Myometrial cell (primary cell): Measurements from ENCODE around the gene SECISBP2L. TPM values are rescaled to one million over a fixed set of nuclear protein-coding genes. Genes with fewer than 3 reads are reported as not detected.

Experiments
- total RNA-seq: library from RNA; depleted of rRNA; stranded (reverse); fragments of >200 nt; gene quantifications from 2 replicates; pipeline ENCODE4 v1.2.3, GENCODE V29; 2015

The SECISBP2L gene, protein sequence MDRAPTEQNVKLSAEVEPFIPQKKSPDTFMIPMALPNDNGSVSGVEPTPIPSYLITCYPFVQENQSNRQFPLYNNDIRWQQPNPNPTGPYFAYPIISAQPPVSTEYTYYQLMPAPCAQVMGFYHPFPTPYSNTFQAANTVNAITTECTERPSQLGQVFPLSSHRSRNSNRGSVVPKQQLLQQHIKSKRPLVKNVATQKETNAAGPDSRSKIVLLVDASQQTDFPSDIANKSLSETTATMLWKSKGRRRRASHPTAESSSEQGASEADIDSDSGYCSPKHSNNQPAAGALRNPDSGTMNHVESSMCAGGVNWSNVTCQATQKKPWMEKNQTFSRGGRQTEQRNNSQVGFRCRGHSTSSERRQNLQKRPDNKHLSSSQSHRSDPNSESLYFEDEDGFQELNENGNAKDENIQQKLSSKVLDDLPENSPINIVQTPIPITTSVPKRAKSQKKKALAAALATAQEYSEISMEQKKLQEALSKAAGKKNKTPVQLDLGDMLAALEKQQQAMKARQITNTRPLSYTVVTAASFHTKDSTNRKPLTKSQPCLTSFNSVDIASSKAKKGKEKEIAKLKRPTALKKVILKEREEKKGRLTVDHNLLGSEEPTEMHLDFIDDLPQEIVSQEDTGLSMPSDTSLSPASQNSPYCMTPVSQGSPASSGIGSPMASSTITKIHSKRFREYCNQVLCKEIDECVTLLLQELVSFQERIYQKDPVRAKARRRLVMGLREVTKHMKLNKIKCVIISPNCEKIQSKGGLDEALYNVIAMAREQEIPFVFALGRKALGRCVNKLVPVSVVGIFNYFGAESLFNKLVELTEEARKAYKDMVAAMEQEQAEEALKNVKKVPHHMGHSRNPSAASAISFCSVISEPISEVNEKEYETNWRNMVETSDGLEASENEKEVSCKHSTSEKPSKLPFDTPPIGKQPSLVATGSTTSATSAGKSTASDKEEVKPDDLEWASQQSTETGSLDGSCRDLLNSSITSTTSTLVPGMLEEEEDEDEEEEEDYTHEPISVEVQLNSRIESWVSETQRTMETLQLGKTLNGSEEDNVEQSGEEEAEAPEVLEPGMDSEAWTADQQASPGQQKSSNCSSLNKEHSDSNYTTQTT
- 13.3 and 17.7 TPM in 2 replicates for total RNA-seq

DNA sequence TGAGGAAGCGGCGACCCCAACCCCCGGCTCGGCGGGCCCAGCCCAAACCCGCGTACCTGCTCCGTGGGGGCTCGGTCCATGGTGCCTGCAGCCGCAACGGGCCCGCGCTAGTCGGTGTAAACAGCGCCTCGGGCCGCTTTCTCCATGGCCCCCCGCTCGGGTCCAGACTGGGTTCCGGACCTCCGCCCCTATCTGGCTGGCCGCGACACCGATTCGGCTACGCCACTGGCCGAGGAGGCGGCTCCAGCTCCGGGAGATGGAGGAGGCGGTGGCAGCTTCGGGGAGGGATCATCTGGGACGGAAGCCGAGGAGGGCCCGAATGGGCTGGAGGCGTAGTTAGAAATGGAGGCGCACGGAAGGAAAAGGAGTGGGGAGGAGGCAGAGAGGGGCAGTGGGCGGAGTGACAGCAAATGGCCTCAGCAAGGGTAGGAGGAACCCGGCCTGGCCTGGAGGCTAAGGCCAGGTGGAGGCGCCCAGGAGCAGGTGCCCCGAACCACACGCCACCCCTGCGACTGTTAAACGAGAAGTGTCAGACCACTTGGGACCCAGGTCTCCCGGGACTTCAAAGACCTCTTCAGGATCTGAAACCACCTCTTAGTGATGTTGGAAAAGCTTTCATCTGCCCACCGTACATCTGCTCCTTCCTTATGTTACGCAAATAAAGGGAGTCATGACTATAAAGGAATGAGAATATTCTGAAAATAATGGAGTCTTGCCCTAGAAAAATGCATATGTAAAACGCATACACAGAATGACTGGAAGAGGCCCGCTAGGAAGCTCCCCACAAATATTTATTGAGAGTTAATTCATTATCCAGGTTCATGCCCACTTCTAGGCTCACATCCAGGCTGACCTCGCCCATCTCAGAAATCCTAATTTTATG is at the start of gene SECISBP2L:
TSS of gene SECISBP2L (minus strand) at position 227 of the 883 bp plus-strand sequence. CDS start at position 80, 147 bp downstream.

DNA sequence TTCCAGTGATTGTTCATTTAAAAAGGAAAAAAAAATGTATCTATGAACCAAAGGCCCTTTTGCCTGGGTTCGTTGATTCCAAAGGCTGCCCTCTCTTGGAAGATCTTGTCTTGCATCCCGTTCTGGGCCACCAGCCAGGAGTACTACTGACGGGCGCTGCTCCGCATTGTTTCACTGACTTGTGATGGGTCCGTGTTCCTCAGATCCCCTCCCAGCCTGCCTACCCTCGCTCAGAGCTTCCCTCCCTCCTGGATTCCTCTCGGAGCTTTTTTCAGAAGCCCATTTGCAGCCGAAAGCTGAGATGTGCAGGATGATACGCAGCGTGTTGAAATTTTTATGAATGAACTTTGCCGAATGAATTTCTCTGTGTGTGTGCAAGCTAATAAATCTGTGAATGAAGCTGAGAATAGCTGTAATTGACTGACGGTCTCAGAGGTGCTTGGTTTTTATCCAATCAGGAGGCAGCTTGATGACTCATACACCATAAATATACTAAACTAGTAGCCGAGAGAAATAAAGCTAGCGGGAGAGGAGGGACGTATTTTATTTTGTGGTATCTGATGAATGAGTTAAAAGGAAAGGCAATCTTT is 82.6 kb downstream of the SECISBP2L start, which contains the start of gene SHC4:
TSS of gene SHC4 (minus strand) at position 396 of the 590 bp plus-strand sequence. CDS start 904 bp downstream, outside the sequence.

Other genes starting within 250 kb of the SECISBP2L start
- gene CEP152, start 235.4 kb downstream of the SECISBP2L start, total RNA-seq = 1.7 and 5.0 TPM in 2 replicates
- 322 and 335 TPM in 2 replicates for gene EID1, start 168.3 kb downstream of the SECISBP2L start, total RNA-seq
- gene SHC4, start 82.5 kb downstream of the SECISBP2L start, total RNA-seq = 1.9 and 2.9 TPM in 2 replicates
- 39.2 and 50.2 TPM in 2 replicates for gene COPS2, start 109.2 kb upstream of the SECISBP2L start, total RNA-seq
- gene GALK2, start 123.8 kb upstream of the SECISBP2L start, total RNA-seq = 49.4 and 57.4 TPM in 2 replicates